ENCODE measurements around the gene TTLL12. TPM values are rescaled to one million over a fixed set of nuclear protein-coding genes. Genes with fewer than 3 reads are reported as not detected.

The TTLL12 gene
- total and polyA plus RNA-seq, 4 donors, result 10.8 to 34.3 (median 29.7) TPM

- Histone ChIP-seq H3K27ac (ENCODE audit: low read depth, low read length) (no peak overlapping the region), H3K27me3 (ENCODE audit: control insufficient read depth, insufficient read depth, low read length) (no peaks in the 10 kb centered on the region), H3K4me1 (ENCODE audit: control insufficient read depth, insufficient read depth, low read length) (peaks cover 20% of the 10 kb centered on the region), H3K36me3 (ENCODE audit: control insufficient read depth, insufficient read depth, low read length) (peaks cover 3% of the 10 kb centered on the region), H3K9me3 (ENCODE audit: control insufficient read depth, insufficient read depth, low read length) (no peaks in the 10 kb centered on the region), H3K4me3 (ENCODE audit: low read depth, low read length) (no peak overlapping the region)
- WGBS (ENCODE audit: insufficient coverage), result 87% methylated on average over 3 of the region's 5 CpGs
- DNase-seq (ENCODE audit: low read depth in 4 of 6, low spot score in 6 of 6), result no peak
Observed at GRCh38 chr22:43188829-43189545, 2.1 kb upstream of the TTLL12 start.

GRCh38 chr22:43187171-43188099 is 501 bp upstream of the TTLL12 start:
- Histone ChIP-seq H3K27ac (ENCODE audit: low read depth, low read length) (peak overlapping the region; percentile 92), H3K9me3 (ENCODE audit: control insufficient read depth, insufficient read depth, low read length) (no peaks in the 10 kb centered on the region), H3K27me3 (ENCODE audit: control insufficient read depth, insufficient read depth, low read length) (no peaks in the 10 kb centered on the region), H3K36me3 (ENCODE audit: control insufficient read depth, insufficient read depth, low read length) (peaks cover 9% of the 10 kb centered on the region), H3K4me3 (ENCODE audit: low read depth, low read length) (peak overlapping the region; percentile 64), H3K4me1 (ENCODE audit: control insufficient read depth, insufficient read depth, low read length) (peaks cover 20% of the 10 kb centered on the region)
- DNase-seq (ENCODE audit: low read depth in 4 of 6, low spot score in 6 of 6), result peak; percentile 86 to 98 (median 92)
- 7% methylated on average over 48 of the region's 86 CpGs for WGBS (ENCODE audit: insufficient coverage)

- peak overlapping the region; percentile 58 for H3K4me3 ChIP-seq (ENCODE audit: low read depth, low read length)
- DNase-seq (ENCODE audit: low read depth in 4 of 6, low spot score in 6 of 6), result peak in 2 of 6 donors; percentile 72 to 86
- H3K27me3 ChIP-seq (ENCODE audit: control insufficient read depth, insufficient read depth, low read length), result no peaks in the 10 kb centered on the region
- peaks cover 24% of the 10 kb centered on the region for H3K36me3 ChIP-seq (ENCODE audit: control insufficient read depth, insufficient read depth, low read length)
- 17% methylated on average over 8 of the region's 12 CpGs for WGBS (ENCODE audit: insufficient coverage)
- no peak overlapping the region for H3K27ac ChIP-seq (ENCODE audit: low read depth, low read length)
- H3K9me3 ChIP-seq (ENCODE audit: control insufficient read depth, insufficient read depth, low read length), result no peaks in the 10 kb centered on the region
- H3K4me1 ChIP-seq (ENCODE audit: control insufficient read depth, insufficient read depth, low read length), result peaks cover 20% of the 10 kb centered on the region
Observed at GRCh38 chr22:43185860-43186261, 1.1 kb downstream of the TTLL12 start.

- Histone ChIP-seq H3K9me3 (ENCODE audit: control insufficient read depth, insufficient read depth, low read length) (no peaks in the 10 kb centered on the region), H3K27me3 (ENCODE audit: control insufficient read depth, insufficient read depth, low read length) (no peaks in the 10 kb centered on the region), H3K4me3 (ENCODE audit: low read depth, low read length) (no peak overlapping the region), H3K4me1 (ENCODE audit: control insufficient read depth, insufficient read depth, low read length) (peaks cover 20% of the 10 kb centered on the region), H3K36me3 (ENCODE audit: control insufficient read depth, insufficient read depth, low read length) (peaks cover 46% of the 10 kb centered on the region), H3K27ac (ENCODE audit: low read depth, low read length) (no peak overlapping the region)
- 92% methylated on average over 8 of the region's 12 CpGs for WGBS (ENCODE audit: insufficient coverage)
- no peak for DNase-seq (ENCODE audit: low read depth in 4 of 6, low spot score in 6 of 6)
Observed at GRCh38 chr22:43183496-43184277, 3.2 kb downstream of the TTLL12 start.

- WGBS (ENCODE audit: insufficient coverage), result 99% methylated on average over 17 of the region's 17 CpGs
Observed at GRCh38 chr22:43182726-43183125, 4.2 kb downstream of the TTLL12 start.

GRCh38 chr22:43182118-43182517 is 4.8 kb downstream of the TTLL12 start:
- Histone ChIP-seq H3K9me3 (ENCODE audit: control insufficient read depth, insufficient read depth, low read length) (no peaks in the 10 kb centered on the region), H3K36me3 (ENCODE audit: control insufficient read depth, insufficient read depth, low read length) (peaks cover 54% of the 10 kb centered on the region), H3K4me1 (ENCODE audit: control insufficient read depth, insufficient read depth, low read length) (peaks cover 15% of the 10 kb centered on the region), H3K27ac (ENCODE audit: low read depth, low read length) (no peak overlapping the region), H3K27me3 (ENCODE audit: control insufficient read depth, insufficient read depth, low read length) (no peaks in the 10 kb centered on the region), H3K4me3 (ENCODE audit: low read depth, low read length) (no peak overlapping the region)
- 94% methylated on average over 10 of the region's 10 CpGs for WGBS (ENCODE audit: insufficient coverage)
- DNase-seq (ENCODE audit: low read depth in 4 of 6, low spot score in 6 of 6), result no peak

More at GRCh38 chr22:43182726-43183125, 4.2 kb downstream of the TTLL12 start:
- no peak overlapping the region for H3K27ac ChIP-seq (ENCODE audit: low read depth, low read length)
- no peaks in the 10 kb centered on the region for H3K27me3 ChIP-seq (ENCODE audit: control insufficient read depth, insufficient read depth, low read length)
- DNase-seq (ENCODE audit: low read depth in 4 of 6, low spot score in 6 of 6), result no peak
- peaks cover 50% of the 10 kb centered on the region for H3K36me3 ChIP-seq (ENCODE audit: control insufficient read depth, insufficient read depth, low read length)
- peaks cover 17% of the 10 kb centered on the region for H3K4me1 ChIP-seq (ENCODE audit: control insufficient read depth, insufficient read depth, low read length)
- no peak overlapping the region for H3K4me3 ChIP-seq (ENCODE audit: low read depth, low read length)
- no peaks in the 10 kb centered on the region for H3K9me3 ChIP-seq (ENCODE audit: control insufficient read depth, insufficient read depth, low read length)

- no peak overlapping the region for H3K27ac ChIP-seq (ENCODE audit: low read depth, low read length)
- 96% methylated on average over 13 of the region's 13 CpGs for WGBS (ENCODE audit: insufficient coverage)
- DNase-seq (ENCODE audit: low read depth in 4 of 6, low spot score in 6 of 6), result no peak
- H3K9me3 ChIP-seq (ENCODE audit: control insufficient read depth, insufficient read depth, low read length), result no peaks in the 10 kb centered on the region
- no peaks in the 10 kb centered on the region for H3K27me3 ChIP-seq (ENCODE audit: control insufficient read depth, insufficient read depth, low read length)
- H3K4me1 ChIP-seq (ENCODE audit: control insufficient read depth, insufficient read depth, low read length), result peaks cover 14% of the 10 kb centered on the region
- H3K36me3 ChIP-seq (ENCODE audit: control insufficient read depth, insufficient read depth, low read length), result peaks cover 59% of the 10 kb centered on the region
- no peak overlapping the region for H3K4me3 ChIP-seq (ENCODE audit: low read depth, low read length)
Observed at GRCh38 chr22:43181321-43182076, 5.4 kb downstream of the TTLL12 start.

- Histone ChIP-seq H3K4me1 (ENCODE audit: control insufficient read depth, insufficient read depth, low read length) (peaks cover 6% of the 10 kb centered on the region), H3K9me3 (ENCODE audit: control insufficient read depth, insufficient read depth, low read length) (no peaks in the 10 kb centered on the region), H3K27me3 (ENCODE audit: control insufficient read depth, insufficient read depth, low read length) (no peaks in the 10 kb centered on the region), H3K27ac (ENCODE audit: low read depth, low read length) (no peak overlapping the region), H3K36me3 (ENCODE audit: control insufficient read depth, insufficient read depth, low read length) (peaks cover 67% of the 10 kb centered on the region), H3K4me3 (ENCODE audit: low read depth, low read length) (no peak overlapping the region)
- no peak for DNase-seq (ENCODE audit: low read depth in 4 of 6, low spot score in 6 of 6)
- WGBS (ENCODE audit: insufficient coverage), result 96% methylated on average over 14 of the region's 15 CpGs
Observed at GRCh38 chr22:43180670-43181069, 6.3 kb downstream of the TTLL12 start.

- 97% methylated on average over 15 of the region's 15 CpGs for WGBS (ENCODE audit: insufficient coverage)
- H3K27ac ChIP-seq (ENCODE audit: low read depth, low read length), result no peak overlapping the region
- H3K9me3 ChIP-seq (ENCODE audit: control insufficient read depth, insufficient read depth, low read length), result no peaks in the 10 kb centered on the region
- H3K27me3 ChIP-seq (ENCODE audit: control insufficient read depth, insufficient read depth, low read length), result no peaks in the 10 kb centered on the region
- peaks cover 72% of the 10 kb centered on the region for H3K36me3 ChIP-seq (ENCODE audit: control insufficient read depth, insufficient read depth, low read length)
- H3K4me3 ChIP-seq (ENCODE audit: low read depth, low read length), result no peak overlapping the region
- no peaks in the 10 kb centered on the region for H3K4me1 ChIP-seq (ENCODE audit: control insufficient read depth, insufficient read depth, low read length)
- DNase-seq (ENCODE audit: low read depth in 4 of 6, low spot score in 6 of 6), result no peak
Observed at GRCh38 chr22:43179911-43180195, 7.1 kb downstream of the TTLL12 start.

Data from spinal cord (tissue), 10 donors.